Uterus (tissue), 2 donors: ENCODE results near the gene B3GALT4.

Experiments
- POLR2A ChIP-seq, 2 donors: fragments of 450-650 bp; IDR thresholded peaks; one replicate each; pipeline ENCODE4 v1.6.1; 2016; ENCODE audit warnings: antibody characterized with exemption in 2 of 2, mild to moderate bottlenecking in 1 of 2, moderate library complexity in 1 of 2
- TF ChIP-seq, protein P1 (sequence below), 4 experiments: fragments of 200-600 bp in 2 of 4; fragments of 450-650 bp in 2 of 4; sonication (generic) in 2 of 4; IDR thresholded peaks; one replicate each; pipeline ENCODE4 v1.5.1; 2016 to 2019; ENCODE audit warnings: antibody characterized with exemption in 4 of 4, mild to moderate bottlenecking in 2 of 4, moderate library complexity in 1 of 4

DNA sequence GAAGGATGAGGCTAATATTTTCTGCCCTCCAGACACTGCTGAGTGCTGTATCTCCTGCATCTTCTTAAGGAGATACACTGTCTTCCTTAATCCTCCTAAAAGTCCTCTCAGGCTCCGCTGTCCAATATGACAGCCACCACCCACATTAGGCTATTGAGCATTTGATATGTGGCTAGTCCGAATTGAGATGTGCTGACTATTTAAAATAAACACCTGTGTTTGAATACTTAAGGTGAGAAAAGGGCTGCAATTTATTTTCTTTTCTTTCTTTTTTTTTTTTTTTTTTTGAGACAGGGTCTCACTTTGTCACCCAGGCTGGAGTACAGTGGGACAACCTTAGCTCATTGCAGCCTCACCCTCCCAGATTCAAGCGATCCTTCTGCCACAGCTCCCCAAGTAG is 25.0 kb downstream of the B3GALT4 start:
- TF ChIP-seq, protein P1, sequence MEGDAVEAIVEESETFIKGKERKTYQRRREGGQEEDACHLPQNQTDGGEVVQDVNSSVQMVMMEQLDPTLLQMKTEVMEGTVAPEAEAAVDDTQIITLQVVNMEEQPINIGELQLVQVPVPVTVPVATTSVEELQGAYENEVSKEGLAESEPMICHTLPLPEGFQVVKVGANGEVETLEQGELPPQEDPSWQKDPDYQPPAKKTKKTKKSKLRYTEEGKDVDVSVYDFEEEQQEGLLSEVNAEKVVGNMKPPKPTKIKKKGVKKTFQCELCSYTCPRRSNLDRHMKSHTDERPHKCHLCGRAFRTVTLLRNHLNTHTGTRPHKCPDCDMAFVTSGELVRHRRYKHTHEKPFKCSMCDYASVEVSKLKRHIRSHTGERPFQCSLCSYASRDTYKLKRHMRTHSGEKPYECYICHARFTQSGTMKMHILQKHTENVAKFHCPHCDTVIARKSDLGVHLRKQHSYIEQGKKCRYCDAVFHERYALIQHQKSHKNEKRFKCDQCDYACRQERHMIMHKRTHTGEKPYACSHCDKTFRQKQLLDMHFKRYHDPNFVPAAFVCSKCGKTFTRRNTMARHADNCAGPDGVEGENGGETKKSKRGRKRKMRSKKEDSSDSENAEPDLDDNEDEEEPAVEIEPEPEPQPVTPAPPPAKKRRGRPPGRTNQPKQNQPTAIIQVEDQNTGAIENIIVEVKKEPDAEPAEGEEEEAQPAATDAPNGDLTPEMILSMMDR (IDR thresholded peaks at IDR 0.05) = no peak
- no peak for TF ChIP-seq POLR2A (IDR thresholded peaks at IDR 0.05)
